Neural cell (in vitro differentiated cells): ENCODE results near the gene ZDHHC14. TPM values are rescaled to one million over a fixed set of nuclear protein-coding genes. Genes with fewer than 3 reads are reported as not detected.

Experiments
- H2AFZ ChIP-seq: fragments of 200-600, 300-800 bp; sonication (generic), shearing (Covaris generic); 2 replicates; pipeline ENCODE4 v1.6.0; 2014; ENCODE audit warnings: low read depth, mild to moderate bottlenecking, antibody characterized with exemption, low read length, moderate library complexity
- H3F3A ChIP-seq: fragments of 200-600 bp; shearing (Covaris generic); 2 replicates; pipeline ENCODE4 v1.6.1; 2016; ENCODE audit warnings: mild to moderate bottlenecking, moderate library complexity, mixed read lengths, antibody characterized with exemption, low read length; ENCODE audit not compliant: insufficient read depth, poor library complexity, severe bottlenecking
- H3K27ac ChIP-seq: fragments of 200-600, 300-800 bp; sonication (generic), shearing (Covaris generic); 2 replicates; pipeline ENCODE4 v1.5.1; 2014; ENCODE audit warnings: mild to moderate bottlenecking, low read length, moderate library complexity
- H3K27me3 ChIP-seq: fragments of 300-800, 200-600 bp; sonication (generic), shearing (Covaris generic); 2 replicates; pipeline ENCODE4 v1.6.0; 2014; ENCODE audit warnings: mild to moderate bottlenecking, low read depth, low read length, moderate library complexity; ENCODE audit not compliant: insufficient read depth
- H3K36me3 ChIP-seq: fragments of 300-800, 200-600 bp; sonication (generic), shearing (Covaris generic); 2 replicates; pipeline ENCODE4 v1.5.1; 2014; ENCODE audit warnings: mild to moderate bottlenecking, antibody characterized with exemption, low read length, moderate library complexity; ENCODE audit not compliant: insufficient read depth
- H3K4me2 ChIP-seq: fragments of 300-800, 200-600 bp; sonication (generic), shearing (Covaris generic); 2 replicates; pipeline ENCODE4 v1.6.0; 2014; ENCODE audit warnings: mild to moderate bottlenecking, low read length
- H3K4me3 ChIP-seq: fragments of 300-800, 200-600 bp; sonication (generic), shearing (Covaris generic); 2 replicates; pipeline ENCODE4 v1.5.1; 2014; ENCODE audit warnings: mild to moderate bottlenecking, low read length, moderate library complexity
- H3K79me2 ChIP-seq: fragments of 200-600 bp; shearing (Covaris generic); replicated peaks from 2 replicates; pipeline ENCODE4 v1.6.0; 2014; ENCODE audit warnings: mild to moderate bottlenecking, low read length, moderate library complexity; ENCODE audit not compliant: insufficient read depth
- H3K9ac ChIP-seq: fragments of 300-800, 200-600 bp; sonication (generic), shearing (Covaris generic); 2 replicates; pipeline ENCODE4 v1.6.1; 2016; ENCODE audit warnings: mild to moderate bottlenecking, low read length, mixed read lengths
- H3K9me2 ChIP-seq: fragments of 200-600 bp; shearing (Covaris generic); 2 replicates; pipeline ENCODE4 v1.6.1; 2016; ENCODE audit warnings: mild to moderate bottlenecking, low read length, mixed read lengths; ENCODE audit not compliant: insufficient read depth
- H3K9me3 ChIP-seq: fragments of 200-600, 300-800 bp; sonication (generic), shearing (Covaris generic); 2 replicates; pipeline ENCODE4 v1.6.1; 2016; ENCODE audit warnings: mild to moderate bottlenecking, mixed run types, low read length, moderate library complexity, mixed read lengths
- H4K20me1 ChIP-seq: fragments of 200-600 bp; shearing (Covaris generic); 2 replicates; pipeline ENCODE4 v1.6.1; 2016; ENCODE audit warnings: mild to moderate bottlenecking, mixed run types; ENCODE audit not compliant: insufficient read depth
- EP300 ChIP-seq: fragments of 450-650 bp; conservative IDR thresholded peaks from 2 replicates; pipeline ENCODE4 v1.6.1; 2014; ENCODE audit warnings: antibody characterized with exemption, mild to moderate bottlenecking, moderate library complexity; ENCODE audit not compliant: poor library complexity, severe bottlenecking
- EZH2 ChIP-seq: fragments of 200-600, 300-800 bp; shearing (Covaris generic), sonication (generic); IDR thresholded peaks from 2 replicates; pipeline ENCODE4 v1.6.1; 2014; ENCODE audit warnings: antibody characterized with exemption, low read length, borderline replicate concordance, mild to moderate bottlenecking; ENCODE audit not compliant: insufficient read depth, poor library complexity, severe bottlenecking
- MXI1 ChIP-seq: fragments of 450-650 bp; conservative IDR thresholded peaks from 2 replicates; pipeline ENCODE4 v1.6.1; 2014; ENCODE audit warnings: antibody characterized with exemption, mild to moderate bottlenecking; ENCODE audit not compliant: poor library complexity, severe bottlenecking
- POLR2AphosphoS5 ChIP-seq: IDR thresholded peaks from 2 replicates; pipeline ENCODE4 v1.6.1; 2012
- RAD21 ChIP-seq: fragments of 450-650 bp; conservative IDR thresholded peaks from 2 replicates; pipeline ENCODE4 v1.6.1; 2014; ENCODE audit warnings: antibody characterized with exemption, mild to moderate bottlenecking, moderate library complexity
- SMC3 ChIP-seq: fragments of 450-650 bp; conservative IDR thresholded peaks from 2 replicates; pipeline ENCODE4 v1.6.1; 2014; ENCODE audit warnings: antibody characterized with exemption, mild to moderate bottlenecking, moderate library complexity; ENCODE audit not compliant: poor library complexity
- TAF1 ChIP-seq: IDR thresholded peaks from 2 replicates; pipeline ENCODE4 v1.6.1; 2012; ENCODE audit warnings: low read depth
- polyA plus RNA-seq: library from polyadenylated mRNA; depleted of rRNA; stranded (reverse); fragments of >200 nt; gene quantifications from 2 replicates; pipeline ENCODE4 v1.2.3, GENCODE V29; 2014
- TF ChIP-seq, protein P1 (sequence below): fragments of 450-650 bp; IDR thresholded peaks from 2 replicates; pipeline ENCODE4 v1.5.1; 2014; ENCODE audit warnings: antibody characterized with exemption, mild to moderate bottlenecking, moderate library complexity; ENCODE audit not compliant: poor library complexity, severe bottlenecking
- TF ChIP-seq, protein P2 (sequence below): IDR thresholded peaks from 2 replicates; pipeline ENCODE4 v1.6.1; 2012; ENCODE audit warnings: borderline replicate concordance

The ZDHHC14 gene
- polyA plus RNA-seq, 1 donor from 2014 or later: 4.1 TPM

DNA sequence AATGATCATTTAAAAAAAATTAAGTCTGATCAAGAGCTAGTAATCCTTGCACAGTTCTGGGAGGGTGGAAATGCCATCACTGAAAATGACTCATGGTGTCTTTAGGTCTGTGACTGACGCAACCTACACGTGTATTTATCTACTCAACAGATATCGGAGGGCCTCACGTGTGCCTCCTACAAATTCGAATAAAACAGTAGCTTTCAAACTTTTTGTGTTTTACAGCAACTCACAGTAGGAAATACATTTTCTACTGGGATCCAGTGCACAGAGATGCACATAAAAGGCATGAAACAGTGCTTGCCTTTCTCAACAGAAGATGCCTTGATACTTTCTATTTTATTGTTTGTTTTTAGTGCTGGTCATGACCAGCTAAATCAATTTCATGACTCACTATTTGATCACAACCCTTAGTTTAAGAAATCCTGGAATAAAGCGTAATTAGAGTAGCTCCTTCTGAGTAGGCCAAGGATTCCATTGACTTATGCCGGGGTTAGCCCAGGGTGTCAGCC lies 232.1 kb downstream of the ZDHHC14 start:
- H3K9me3 ChIP-seq: no peaks in the 10 kb centered on the region
- TF ChIP-seq, protein P1, sequence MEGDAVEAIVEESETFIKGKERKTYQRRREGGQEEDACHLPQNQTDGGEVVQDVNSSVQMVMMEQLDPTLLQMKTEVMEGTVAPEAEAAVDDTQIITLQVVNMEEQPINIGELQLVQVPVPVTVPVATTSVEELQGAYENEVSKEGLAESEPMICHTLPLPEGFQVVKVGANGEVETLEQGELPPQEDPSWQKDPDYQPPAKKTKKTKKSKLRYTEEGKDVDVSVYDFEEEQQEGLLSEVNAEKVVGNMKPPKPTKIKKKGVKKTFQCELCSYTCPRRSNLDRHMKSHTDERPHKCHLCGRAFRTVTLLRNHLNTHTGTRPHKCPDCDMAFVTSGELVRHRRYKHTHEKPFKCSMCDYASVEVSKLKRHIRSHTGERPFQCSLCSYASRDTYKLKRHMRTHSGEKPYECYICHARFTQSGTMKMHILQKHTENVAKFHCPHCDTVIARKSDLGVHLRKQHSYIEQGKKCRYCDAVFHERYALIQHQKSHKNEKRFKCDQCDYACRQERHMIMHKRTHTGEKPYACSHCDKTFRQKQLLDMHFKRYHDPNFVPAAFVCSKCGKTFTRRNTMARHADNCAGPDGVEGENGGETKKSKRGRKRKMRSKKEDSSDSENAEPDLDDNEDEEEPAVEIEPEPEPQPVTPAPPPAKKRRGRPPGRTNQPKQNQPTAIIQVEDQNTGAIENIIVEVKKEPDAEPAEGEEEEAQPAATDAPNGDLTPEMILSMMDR: no peak
- no peak for TF ChIP-seq POLR2AphosphoS5
- TF ChIP-seq SMC3: no peak
- no peak for TF ChIP-seq EZH2
- no peak for TF ChIP-seq TAF1
- no peak for TF ChIP-seq MXI1
- TF ChIP-seq EP300: no peak
- no peak for TF ChIP-seq RAD21
- TF ChIP-seq, protein P2, sequence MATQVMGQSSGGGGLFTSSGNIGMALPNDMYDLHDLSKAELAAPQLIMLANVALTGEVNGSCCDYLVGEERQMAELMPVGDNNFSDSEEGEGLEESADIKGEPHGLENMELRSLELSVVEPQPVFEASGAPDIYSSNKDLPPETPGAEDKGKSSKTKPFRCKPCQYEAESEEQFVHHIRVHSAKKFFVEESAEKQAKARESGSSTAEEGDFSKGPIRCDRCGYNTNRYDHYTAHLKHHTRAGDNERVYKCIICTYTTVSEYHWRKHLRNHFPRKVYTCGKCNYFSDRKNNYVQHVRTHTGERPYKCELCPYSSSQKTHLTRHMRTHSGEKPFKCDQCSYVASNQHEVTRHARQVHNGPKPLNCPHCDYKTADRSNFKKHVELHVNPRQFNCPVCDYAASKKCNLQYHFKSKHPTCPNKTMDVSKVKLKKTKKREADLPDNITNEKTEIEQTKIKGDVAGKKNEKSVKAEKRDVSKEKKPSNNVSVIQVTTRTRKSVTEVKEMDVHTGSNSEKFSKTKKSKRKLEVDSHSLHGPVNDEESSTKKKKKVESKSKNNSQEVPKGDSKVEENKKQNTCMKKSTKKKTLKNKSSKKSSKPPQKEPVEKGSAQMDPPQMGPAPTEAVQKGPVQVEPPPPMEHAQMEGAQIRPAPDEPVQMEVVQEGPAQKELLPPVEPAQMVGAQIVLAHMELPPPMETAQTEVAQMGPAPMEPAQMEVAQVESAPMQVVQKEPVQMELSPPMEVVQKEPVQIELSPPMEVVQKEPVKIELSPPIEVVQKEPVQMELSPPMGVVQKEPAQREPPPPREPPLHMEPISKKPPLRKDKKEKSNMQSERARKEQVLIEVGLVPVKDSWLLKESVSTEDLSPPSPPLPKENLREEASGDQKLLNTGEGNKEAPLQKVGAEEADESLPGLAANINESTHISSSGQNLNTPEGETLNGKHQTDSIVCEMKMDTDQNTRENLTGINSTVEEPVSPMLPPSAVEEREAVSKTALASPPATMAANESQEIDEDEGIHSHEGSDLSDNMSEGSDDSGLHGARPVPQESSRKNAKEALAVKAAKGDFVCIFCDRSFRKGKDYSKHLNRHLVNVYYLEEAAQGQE: no peak
- H4K20me1 ChIP-seq: no peaks in the 10 kb centered on the region
- no peak overlapping the region for H2AFZ ChIP-seq
- H3K36me3 ChIP-seq: no peaks in the 10 kb centered on the region
- no peak overlapping the region for H3K4me3 ChIP-seq
- no peak overlapping the region for H3K27ac ChIP-seq
- H3K9ac ChIP-seq: no peak overlapping the region
- no peaks in the 10 kb centered on the region for H3K27me3 ChIP-seq
- no peak overlapping the region for H3K4me2 ChIP-seq
- no peaks in the 10 kb centered on the region for H3K9me2 ChIP-seq
- H3F3A ChIP-seq: no peaks in the 10 kb centered on the region
- no peaks in the 10 kb centered on the region for H3K79me2 ChIP-seq

DNA sequence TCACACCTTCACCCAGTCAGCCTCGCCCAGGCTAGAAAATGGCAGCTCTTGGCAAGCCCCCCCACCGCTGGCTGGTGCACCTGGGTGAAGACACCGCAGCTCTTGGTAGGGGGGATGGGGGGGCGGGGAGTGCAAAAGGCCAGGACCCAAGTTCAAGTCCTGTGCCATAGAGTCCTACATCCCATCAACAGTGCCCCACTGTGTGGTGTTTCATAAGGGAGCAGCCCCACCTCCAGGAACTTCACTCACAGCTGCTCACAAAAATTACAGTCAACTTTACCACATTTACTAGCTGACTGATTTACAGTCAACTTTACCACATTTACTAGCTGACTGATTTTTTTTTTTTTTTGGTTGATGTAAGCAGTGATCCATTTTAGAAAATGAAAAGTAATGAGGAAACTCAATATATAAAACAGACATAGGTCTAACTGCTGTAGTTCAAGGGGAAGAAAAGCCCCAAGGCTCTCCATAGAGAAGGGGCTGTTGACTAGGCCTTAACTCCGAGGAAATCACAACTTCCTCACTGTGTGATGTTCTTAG lies 233.1 kb downstream of the ZDHHC14 start:
- Histone ChIP-seq H3K9ac (no peak overlapping the region), H3K36me3 (no peaks in the 10 kb centered on the region), H3K4me2 (no peak overlapping the region), H3K9me2 (no peaks in the 10 kb centered on the region), H3K79me2 (no peaks in the 10 kb centered on the region), H4K20me1 (no peaks in the 10 kb centered on the region), H3K9me3 (no peaks in the 10 kb centered on the region), H3F3A (no peaks in the 10 kb centered on the region), H3K4me3 (no peak overlapping the region), H3K27me3 (no peaks in the 10 kb centered on the region), H2AFZ (no peak overlapping the region), H3K27ac (no peak overlapping the region)
- no peak for TF ChIP-seq EP300
- no peak for TF ChIP-seq TAF1
- TF ChIP-seq MXI1: no peak
- no peak for TF ChIP-seq EZH2
- TF ChIP-seq POLR2AphosphoS5: no peak
- TF ChIP-seq SMC3: no peak
- no peak for TF ChIP-seq RAD21
- TF ChIP-seq, protein P1: no peak
- TF ChIP-seq, protein P2: no peak
